KMS-11 (cell line): Measurements from ENCODE around the gene NETO2.

Experiments used
- H2AFZ ChIP-seq: fragments of 200-600 bp; sonication (generic); 2 replicates; pipeline ENCODE4 v1.6.1; 2016; ENCODE audit warnings: antibody characterized with exemption, mixed run types, low read depth
- H3K27ac ChIP-seq: fragments of 200-600 bp; sonication (generic); 2 replicates; pipeline ENCODE4 v1.6.1; 2016; ENCODE audit warnings: mild to moderate bottlenecking, mixed run types
- H3K27me3 ChIP-seq: fragments of 200-600 bp; sonication (generic); 2 replicates; pipeline ENCODE4 v1.6.1; 2017; ENCODE audit warnings: mild to moderate bottlenecking, low read depth, mixed run types, moderate library complexity; ENCODE audit not compliant: insufficient read depth
- H3K36me3 ChIP-seq: fragments of 200-600 bp; sonication (generic); 2 replicates; pipeline ENCODE4 v1.6.1; 2017; ENCODE audit warnings: mild to moderate bottlenecking, mixed run types; ENCODE audit not compliant: insufficient read depth
- H3K4me1 ChIP-seq: fragments of 200-600 bp; sonication (generic); 2 replicates; pipeline ENCODE4 v1.6.1; 2016; ENCODE audit warnings: mild to moderate bottlenecking, low read depth, mixed run types; ENCODE audit not compliant: poor library complexity, severe bottlenecking
- H3K4me2 ChIP-seq: fragments of 200-600 bp; sonication (generic); 2 replicates; pipeline ENCODE4 v1.7.0; 2016; ENCODE audit warnings: mild to moderate bottlenecking, mixed run types
- H3K4me3 ChIP-seq: fragments of 200-600 bp; sonication (generic); IDR thresholded peaks from 2 replicates; pipeline ENCODE4 v1.6.1; 2017; ENCODE audit warnings: low read depth, low read length, mixed read lengths; ENCODE audit not compliant: insufficient read depth
- H3K79me2 ChIP-seq: fragments of 200-600 bp; sonication (generic); 2 replicates; pipeline ENCODE4 v1.6.1; 2016; ENCODE audit warnings: low read depth, mixed run types; ENCODE audit not compliant: insufficient read depth
- H3K9ac ChIP-seq: fragments of 200-600 bp; sonication (generic); 2 replicates; pipeline ENCODE4 v1.6.1; 2016; ENCODE audit warnings: mild to moderate bottlenecking, mixed run types
- H4K20me1 ChIP-seq: fragments of 200-600 bp; sonication (generic); 2 replicates; pipeline ENCODE4 v1.6.1; 2016; ENCODE audit warnings: mild to moderate bottlenecking, mixed run types; ENCODE audit not compliant: insufficient read depth
- TF ChIP-seq, protein P1 (sequence below): fragments of 200-600 bp; sonication (generic); conservative IDR thresholded peaks from 2 replicates; pipeline ENCODE4 v1.6.1; 2017; ENCODE audit warnings: low read depth, mild to moderate bottlenecking, antibody characterized with exemption, low read length, moderate library complexity, mixed read lengths

Gene NETO2

DNA sequence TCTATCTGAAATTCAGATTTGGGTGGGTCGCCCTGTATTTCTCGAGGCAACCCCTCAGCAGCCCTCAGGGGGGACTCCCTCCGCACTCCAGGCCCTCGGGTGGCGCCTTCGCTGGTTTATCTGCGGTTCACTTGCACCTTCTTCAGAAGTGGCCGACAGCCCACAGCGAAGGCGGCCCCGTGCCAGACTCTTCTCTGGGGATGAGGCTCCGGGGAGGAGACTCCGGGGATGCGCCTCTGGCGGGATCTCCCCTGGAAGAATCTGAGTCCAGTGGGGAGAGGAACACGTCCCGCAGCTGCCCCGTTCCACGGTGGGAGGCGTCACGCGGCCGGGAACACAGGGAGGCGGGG lies 106.4 kb downstream of the NETO2 start:
- TF ChIP-seq, protein P1, sequence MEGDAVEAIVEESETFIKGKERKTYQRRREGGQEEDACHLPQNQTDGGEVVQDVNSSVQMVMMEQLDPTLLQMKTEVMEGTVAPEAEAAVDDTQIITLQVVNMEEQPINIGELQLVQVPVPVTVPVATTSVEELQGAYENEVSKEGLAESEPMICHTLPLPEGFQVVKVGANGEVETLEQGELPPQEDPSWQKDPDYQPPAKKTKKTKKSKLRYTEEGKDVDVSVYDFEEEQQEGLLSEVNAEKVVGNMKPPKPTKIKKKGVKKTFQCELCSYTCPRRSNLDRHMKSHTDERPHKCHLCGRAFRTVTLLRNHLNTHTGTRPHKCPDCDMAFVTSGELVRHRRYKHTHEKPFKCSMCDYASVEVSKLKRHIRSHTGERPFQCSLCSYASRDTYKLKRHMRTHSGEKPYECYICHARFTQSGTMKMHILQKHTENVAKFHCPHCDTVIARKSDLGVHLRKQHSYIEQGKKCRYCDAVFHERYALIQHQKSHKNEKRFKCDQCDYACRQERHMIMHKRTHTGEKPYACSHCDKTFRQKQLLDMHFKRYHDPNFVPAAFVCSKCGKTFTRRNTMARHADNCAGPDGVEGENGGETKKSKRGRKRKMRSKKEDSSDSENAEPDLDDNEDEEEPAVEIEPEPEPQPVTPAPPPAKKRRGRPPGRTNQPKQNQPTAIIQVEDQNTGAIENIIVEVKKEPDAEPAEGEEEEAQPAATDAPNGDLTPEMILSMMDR, result no peak
- H4K20me1 ChIP-seq, result no peaks in the 10 kb centered on the region
- peak overlapping the region; percentile 65 for H3K9ac ChIP-seq
- H3K79me2 ChIP-seq, result no peaks in the 10 kb centered on the region
- H3K4me3 ChIP-seq, result no peak overlapping the region
- H3K36me3 ChIP-seq, result no peaks in the 10 kb centered on the region
- no peaks in the 10 kb centered on the region for H3K4me1 ChIP-seq
- H3K27ac ChIP-seq, result no peak overlapping the region
- no peaks in the 10 kb centered on the region for H3K27me3 ChIP-seq
- H3K4me2 ChIP-seq, result peak overlapping the region; percentile 94
- H2AFZ ChIP-seq, result peak overlapping the region; percentile 100

DNA sequence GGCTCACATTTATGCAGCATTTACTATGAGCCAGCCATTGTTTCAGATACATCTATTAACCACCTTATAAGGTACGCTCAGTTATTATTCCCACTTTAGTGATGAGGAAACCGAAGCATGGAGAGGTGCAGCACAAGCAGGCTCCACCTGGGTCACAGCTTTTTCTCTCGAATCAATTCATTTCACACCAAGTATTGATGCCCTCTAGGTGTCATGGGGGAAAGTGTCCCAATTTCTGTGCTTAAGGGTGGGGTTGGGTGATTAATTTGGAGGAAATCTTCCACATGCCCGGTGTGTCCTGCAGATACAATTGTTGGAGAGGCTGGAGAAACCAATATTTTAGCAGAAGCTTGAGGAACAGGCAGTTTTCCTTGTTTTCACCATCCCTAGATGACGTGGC lies 107.5 kb downstream of the NETO2 start:
- H3K36me3 ChIP-seq, result no peaks in the 10 kb centered on the region
- H3K4me3 ChIP-seq, result no peak overlapping the region
- H2AFZ ChIP-seq, result no peak overlapping the region
- no peaks in the 10 kb centered on the region for H4K20me1 ChIP-seq
- H3K9ac ChIP-seq, result no peak overlapping the region
- H3K27me3 ChIP-seq, result no peaks in the 10 kb centered on the region
- no peak overlapping the region for H3K27ac ChIP-seq
- no peaks in the 10 kb centered on the region for H3K79me2 ChIP-seq
- H3K4me2 ChIP-seq, result no peak overlapping the region
- TF ChIP-seq, protein P1, result no peak
- no peaks in the 10 kb centered on the region for H3K4me1 ChIP-seq

DNA sequence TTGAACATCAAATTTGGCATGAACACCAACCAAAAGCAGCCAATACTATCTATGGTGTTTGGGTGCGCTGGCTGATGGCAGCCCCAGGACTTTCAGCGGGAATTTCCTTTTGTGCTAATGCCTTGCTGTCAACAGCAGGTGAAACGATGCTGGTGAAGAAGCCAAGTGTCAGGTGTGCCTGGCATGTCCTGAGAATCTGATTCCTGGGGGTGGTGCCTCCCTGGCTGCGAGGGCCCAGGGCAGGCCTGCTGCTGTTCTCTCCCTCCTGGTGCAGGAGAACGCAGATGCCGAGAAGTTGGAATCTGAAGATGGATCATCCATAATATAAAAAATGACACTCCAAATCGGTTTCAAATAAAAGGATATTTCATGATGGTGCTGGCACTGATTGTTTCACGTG lies 108.3 kb downstream of the NETO2 start:
- H3K4me2 ChIP-seq, result no peak overlapping the region
- TF ChIP-seq, protein P1, result no peak
- no peak overlapping the region for H3K9ac ChIP-seq
- no peaks in the 10 kb centered on the region for H3K27me3 ChIP-seq
- H2AFZ ChIP-seq, result no peak overlapping the region
- H3K27ac ChIP-seq, result no peak overlapping the region
- no peaks in the 10 kb centered on the region for H3K4me1 ChIP-seq
- H4K20me1 ChIP-seq, result no peaks in the 10 kb centered on the region
- no peaks in the 10 kb centered on the region for H3K79me2 ChIP-seq
- H3K36me3 ChIP-seq, result no peaks in the 10 kb centered on the region
- no peak overlapping the region for H3K4me3 ChIP-seq

DNA sequence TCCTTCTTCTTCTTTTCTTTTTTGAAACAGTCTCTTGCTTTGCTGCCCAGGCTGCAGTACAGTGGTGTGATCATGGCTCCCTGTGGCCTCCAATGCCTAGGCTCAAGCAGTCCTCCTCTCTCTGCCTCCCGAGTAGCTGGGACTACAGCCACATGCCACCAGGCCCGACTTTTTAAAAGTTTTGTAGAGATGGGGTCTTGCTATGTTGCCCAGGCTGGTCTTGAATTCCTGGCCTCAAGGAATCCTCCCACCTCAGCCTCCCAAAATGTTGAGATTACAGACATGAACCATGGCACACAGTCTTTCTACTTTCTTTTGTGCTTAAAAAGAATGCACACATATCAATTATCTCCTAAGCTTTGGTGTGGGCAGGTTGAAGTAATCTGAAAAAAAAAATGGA lies 109.3 kb downstream of the NETO2 start:
- Histone ChIP-seq H4K20me1 (no peaks in the 10 kb centered on the region), H3K79me2 (no peaks in the 10 kb centered on the region), H3K4me2 (no peak overlapping the region)

More for the DNA sequence above, 109.3 kb downstream of the NETO2 start:
- H3K27ac ChIP-seq, result no peak overlapping the region
- TF ChIP-seq, protein P1, result no peak
- no peak overlapping the region for H3K9ac ChIP-seq
- no peaks in the 10 kb centered on the region for H3K4me1 ChIP-seq
- H3K27me3 ChIP-seq, result no peaks in the 10 kb centered on the region
- H3K4me3 ChIP-seq, result no peak overlapping the region
- no peak overlapping the region for H2AFZ ChIP-seq
- H3K36me3 ChIP-seq, result no peaks in the 10 kb centered on the region
